Activated CD4-positive, alpha-beta T cell treated with anti-CD3 and anti-CD28 coated beads for 36 hours (primary cell): ENCODE data around the gene NUP58. TPM values are rescaled to one million over a fixed set of nuclear protein-coding genes. Genes with fewer than 3 reads are reported as not detected.
"Not testable (repeated sequence)": the region's sequence is repeated elsewhere in the genome, so short reads cannot be mapped to it uniquely, and the experiment has no call there.

Experiments used
- ATAC-seq: fragments of 200-7000 bp; cut with Tn5 transposase; one replicate; pipeline ENCODE4 v1.10.0; 2021; ENCODE audit warnings: mild to moderate bottlenecking, moderate library complexity
- CTCF ChIA-PET: fragments of 350-600 bp; sonication (Branson Sonifier 250); formaldehyde crosslinking; loops from one replicate; lab custom pipeline; 2021; ENCODE audit warnings: antibody characterized with exemption; lab: Charles Lee
- POLR2A ChIA-PET: fragments of 350-600 bp; sonication (Branson Sonifier 250); formaldehyde crosslinking; loops from one replicate; lab custom pipeline; 2021; ENCODE audit warnings: antibody characterized with exemption, inconsistent platforms; lab: Charles Lee
- DNase-seq: peaks from one replicate; pipeline ENCODE4 v3.0.0-alpha.2; 2020
- H3K27ac Mint-ChIP-seq: one replicate; pipeline ENCODE4 v1.8.0; 2021; ENCODE audit warnings: mixed read lengths
- H3K27me3 Mint-ChIP-seq: one replicate; pipeline ENCODE4 v1.8.0; 2021; ENCODE audit warnings: mixed read lengths
- H3K36me3 Mint-ChIP-seq: one replicate; pipeline ENCODE4 v1.8.0; 2021; ENCODE audit warnings: low read depth, mixed read lengths
- H3K4me1 Mint-ChIP-seq: one replicate; pipeline ENCODE4 v1.8.0; 2021; ENCODE audit warnings: mixed read lengths
- H3K4me3 Mint-ChIP-seq: one replicate; pipeline ENCODE4 v1.8.0; 2021; ENCODE audit warnings: mild to moderate bottlenecking, moderate library complexity, mixed read lengths
- H3K9me3 Mint-ChIP-seq: one replicate; pipeline ENCODE4 v1.8.0; 2021; ENCODE audit warnings: low read depth, mixed read lengths
- intact Hi-C, 2 experiments: fragments of 100-400 bp; cut with DNase I in 1 of 2; cut with micrococcal nuclease in 1 of 2; formaldehyde crosslinking; loops; one replicate each; pipeline versions ENCODE4 v1.14.2 to v1.15.1; 2022 to 2024; cut with DNase I, micrococcal nuclease
- total RNA-seq, 2 experiments: library from RNA; stranded (reverse); gene quantifications; one replicate each; pipeline ENCODE4 v1.2.3, GENCODE V29; 2021

Gene NUP58
- total RNA-seq, 2 experiments from 2014 or later: 134 to 137 TPM

DNA sequence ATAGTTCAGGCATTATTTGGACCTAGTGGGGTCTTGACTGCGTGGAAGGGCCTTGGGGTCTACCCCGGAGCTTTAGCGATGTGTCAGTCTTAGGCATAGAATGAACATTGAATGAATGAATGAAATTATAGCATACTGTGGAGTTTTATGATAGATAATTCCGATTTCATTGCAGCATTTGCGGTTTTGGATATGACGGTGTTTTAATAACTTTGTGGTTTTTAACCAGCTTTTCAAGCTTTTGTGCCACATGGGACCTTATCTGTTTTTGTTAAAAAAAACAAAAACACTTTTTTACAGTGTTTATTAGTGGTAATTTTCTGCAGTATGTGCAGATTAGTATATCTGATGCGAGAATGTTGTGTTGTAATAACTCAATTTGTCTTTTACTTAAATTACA, 696 bp downstream of the NUP58 start:
- ChIA-PET CTCF (interaction anchor here (5.1 kb wide), 1 partner anchor 14 kb away, joined by 30 read pairs; the partner anchor contains the start of gene MTMR6), POLR2A (no interaction called here)
- ATAC-seq: no peak
- H3K36me3 Mint-ChIP-seq: peaks cover 39% of the 10 kb centered on the region
- peaks cover 4% of the 10 kb centered on the region for H3K27me3 Mint-ChIP-seq
- H3K27ac Mint-ChIP-seq: peak overlapping the region; percentile 95
- no peaks in the 10 kb centered on the region for H3K9me3 Mint-ChIP-seq
- H3K4me3 Mint-ChIP-seq: peak overlapping the region; percentile 94
- peaks cover 34% of the 10 kb centered on the region for H3K4me1 Mint-ChIP-seq
- DNase-seq: no peak
- intact Hi-C loops: loop anchor here in 1 of 2 experiments (5.0 to 10.0 kb wide), 2 partner anchors 787 to 1925 kb away; partner anchors contain the start of gene PARP4

DNA sequence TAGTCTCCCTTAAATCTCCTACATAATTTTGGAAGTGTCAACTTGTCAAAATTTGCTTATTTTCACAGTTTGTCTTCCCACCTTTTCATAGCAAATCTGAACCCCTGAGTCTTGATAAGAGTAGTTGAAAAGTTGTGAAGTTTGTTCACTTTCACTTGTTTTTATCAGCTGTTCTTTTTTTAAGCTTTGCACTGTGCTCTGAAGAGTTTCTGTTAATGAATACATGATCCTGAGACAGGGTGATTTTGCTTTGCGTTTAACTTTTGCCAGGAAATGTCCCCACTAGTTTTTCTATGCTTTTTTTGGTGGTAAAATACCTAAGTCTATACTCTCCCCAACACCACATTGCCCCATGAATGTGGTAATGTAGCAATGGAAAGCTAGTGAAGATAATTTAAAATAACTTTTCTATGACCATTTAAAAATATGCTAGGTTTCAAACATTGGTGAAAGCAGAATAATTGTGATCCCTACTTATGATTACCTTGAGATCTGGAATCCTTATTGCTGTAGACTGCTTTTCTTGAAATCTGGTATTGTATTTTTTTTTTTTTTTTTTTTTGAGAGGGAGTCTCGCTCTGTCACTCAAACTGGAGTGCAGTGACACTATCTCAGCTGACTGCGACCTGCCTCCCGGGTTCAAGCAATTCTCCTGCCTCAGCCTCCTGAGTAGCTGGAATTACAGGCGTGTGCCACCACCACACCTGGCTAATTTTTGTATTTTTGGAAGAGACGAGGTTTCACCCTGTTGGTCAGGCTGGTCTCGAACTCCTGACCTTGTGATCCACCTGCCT, 5.4 kb downstream of the NUP58 start:
- intact Hi-C loops: loop anchor here (5.0 to 10.0 kb wide), 2 partner anchors 35 to 792 kb away; partner anchors contain the start of gene PARP4 (in 1 of the 2)
- H3K36me3 Mint-ChIP-seq: peaks cover 68% of the 10 kb centered on the region
- DNase-seq (no peak), ATAC-seq (no peak)
- no peaks in the 10 kb centered on the region for H3K9me3 Mint-ChIP-seq
- no peak overlapping the region for H3K4me3 Mint-ChIP-seq
- H3K4me1 Mint-ChIP-seq: peaks cover 35% of the 10 kb centered on the region
- ChIA-PET POLR2A (no interaction called here), CTCF (interaction anchor here (2.2 kb wide), 1 partner anchor 39 kb away, joined by 4 read pairs; no protein-coding TSS in a partner anchor)
- no peak overlapping the region for H3K27ac Mint-ChIP-seq
- H3K27me3 Mint-ChIP-seq: no peaks in the 10 kb centered on the region

DNA sequence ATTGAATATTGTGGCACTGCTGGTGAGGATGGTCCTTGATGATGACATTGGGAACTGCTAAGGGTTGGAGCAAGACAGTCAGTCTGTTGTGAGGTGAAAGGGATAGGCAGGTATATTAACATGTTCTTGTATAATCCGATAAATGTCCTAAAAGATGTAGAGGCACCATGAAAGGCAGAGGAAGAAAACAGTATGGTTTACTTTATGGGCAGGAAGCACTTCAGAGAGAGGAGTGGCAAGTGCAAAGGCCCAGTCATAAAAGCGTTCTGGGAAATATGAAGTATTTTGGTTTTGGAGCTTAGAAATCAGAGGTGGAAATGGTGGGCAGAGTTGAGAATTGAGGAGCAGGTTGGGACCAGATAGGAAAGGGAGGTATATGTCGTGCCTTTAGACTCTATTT, 9.5 kb downstream of the NUP58 start:
- peak overlapping the region; percentile 2 for H3K27ac Mint-ChIP-seq
- no peak for ATAC-seq
- intact Hi-C loops: no loop called here

DNA sequence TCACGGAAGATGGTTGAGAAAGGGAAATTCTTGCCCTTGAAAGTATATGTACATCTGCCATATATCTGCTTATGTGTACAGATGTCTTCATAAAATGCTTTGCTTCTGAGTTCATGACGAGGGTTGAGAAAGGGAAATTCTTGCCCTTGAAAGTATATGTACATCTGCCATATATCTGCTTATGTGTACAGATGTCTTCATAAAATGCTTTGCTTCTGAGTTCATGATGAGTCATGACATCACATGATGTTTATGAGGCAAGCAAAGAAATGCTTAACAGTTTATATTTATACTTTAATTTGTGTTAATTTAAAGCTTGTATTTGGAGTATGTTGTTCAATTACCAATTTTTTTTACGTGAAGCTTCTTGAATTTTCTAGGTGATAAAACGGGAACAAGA, 17.5 kb downstream of the NUP58 start:
- H3K9me3 Mint-ChIP-seq, H3K4me3 Mint-ChIP-seq, DNase-seq, intact Hi-C loops, CTCF ChIA-PET, ATAC-seq, H3K27me3 Mint-ChIP-seq, H3K4me1 Mint-ChIP-seq, POLR2A ChIA-PET, H3K27ac Mint-ChIP-seq: not testable (repeated sequence)
- H3K36me3 Mint-ChIP-seq: peaks cover 39% of the 10 kb centered on the region

More for the DNA sequence above, 9.5 kb downstream of the NUP58 start:
- DNase-seq: no peak
- Mint-ChIP-seq H3K27me3 (no peaks in the 10 kb centered on the region), H3K4me3 (no peak overlapping the region), H3K9me3 (no peaks in the 10 kb centered on the region), H3K36me3 (peaks cover 62% of the 10 kb centered on the region), H3K4me1 (peaks cover 9% of the 10 kb centered on the region)
- CTCF ChIA-PET: no interaction called here
- POLR2A ChIA-PET: interaction anchor here (1.1 kb wide), 1 partner anchor 11 kb away, joined by 3 read pairs; no protein-coding TSS in a partner anchor

DNA sequence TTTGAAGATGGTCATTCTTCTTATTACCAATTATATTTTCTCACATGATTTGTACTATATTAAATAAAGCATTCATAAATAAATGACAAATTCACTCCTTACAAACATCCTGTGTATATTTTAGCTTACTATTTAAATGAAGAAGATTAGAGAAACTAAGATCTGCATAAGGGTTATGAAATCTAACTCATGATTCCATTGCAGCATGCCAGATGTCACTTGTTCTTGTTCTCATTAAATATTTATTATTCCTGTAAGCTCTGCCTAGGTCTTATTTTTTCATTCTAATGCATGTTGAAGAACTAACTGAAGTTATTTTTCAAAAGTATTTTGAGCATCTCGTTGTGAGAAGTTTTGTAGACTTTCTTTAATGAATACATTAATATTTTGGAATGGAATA, 18.3 kb downstream of the NUP58 start:
- Mint-ChIP-seq H3K27ac (no peak overlapping the region), H3K4me1 (peaks cover 3% of the 10 kb centered on the region), H3K27me3 (no peaks in the 10 kb centered on the region), H3K4me3 (no peak overlapping the region), H3K9me3 (no peaks in the 10 kb centered on the region), H3K36me3 (peaks cover 38% of the 10 kb centered on the region)
- no peak for ATAC-seq
- intact Hi-C loops: no loop called here
- ChIA-PET CTCF (interaction anchor here (0.8 to 1.3 kb wide), 3 partner anchors 14 to 49 kb away, joined by 3 read pairs; no protein-coding TSS in a partner anchor), POLR2A (no interaction called here)
- no peak for DNase-seq

DNA sequence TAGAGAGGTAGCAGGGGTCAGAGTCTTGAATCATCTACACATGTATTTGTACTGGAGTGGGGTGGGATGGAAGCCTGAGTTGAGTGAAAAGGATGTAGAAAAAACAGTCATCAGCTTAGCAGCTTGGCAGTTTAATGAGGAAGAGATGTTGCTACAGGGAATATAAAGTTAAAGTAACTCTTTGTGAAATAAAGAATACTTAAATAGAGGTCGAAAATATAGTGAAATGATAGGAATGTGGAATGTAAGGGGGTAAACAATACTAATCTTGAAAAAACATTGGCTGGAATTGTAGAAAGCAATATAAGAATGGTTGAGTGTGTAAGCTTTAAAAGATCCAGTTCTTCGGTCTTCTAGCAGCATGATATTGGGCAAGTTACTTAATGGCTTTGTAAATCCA, 22.7 kb downstream of the NUP58 start:
- DNase-seq (no peak), ATAC-seq (no peak)
- Mint-ChIP-seq H3K4me1 (no peaks in the 10 kb centered on the region), H3K27ac (peak overlapping the region; percentile 0), H3K4me3 (no peak overlapping the region), H3K9me3 (no peaks in the 10 kb centered on the region), H3K36me3 (peaks cover 32% of the 10 kb centered on the region), H3K27me3 (no peaks in the 10 kb centered on the region)
- CTCF ChIA-PET: interaction anchor here (0.9 to 1.5 kb wide), 2 partner anchors 13 to 90 kb away, joined by 3 read pairs; no protein-coding TSS in a partner anchor
- intact Hi-C loops: loop anchor here in 1 of 2 experiments (2.0 kb wide), 1 partner anchor 15 kb away; no protein-coding TSS in a partner anchor
- POLR2A ChIA-PET: no interaction called here

DNA sequence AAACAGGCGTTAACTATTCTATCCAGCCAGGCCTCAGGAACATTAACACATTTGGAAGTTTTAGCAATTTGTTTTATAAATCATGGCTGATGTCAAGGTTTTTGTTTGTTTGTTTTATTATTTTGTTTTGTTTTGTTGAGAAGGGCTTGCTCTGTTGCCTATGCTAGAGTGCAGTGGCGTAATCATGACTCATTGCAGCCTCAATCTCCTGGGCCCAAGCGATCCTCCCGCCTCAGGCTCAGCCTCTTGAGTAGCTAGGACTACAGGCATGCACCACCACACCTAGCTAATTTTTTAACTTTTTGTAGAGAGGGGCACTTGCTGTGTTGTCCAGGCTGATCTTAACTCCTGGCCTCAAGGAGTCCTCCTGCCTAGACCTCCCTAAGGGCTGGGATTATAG, 28.3 kb downstream of the NUP58 start:
- ATAC-seq: no peak
- intact Hi-C loops: no loop called here
- Mint-ChIP-seq H3K36me3 (peaks cover 52% of the 10 kb centered on the region), H3K27ac (no peak overlapping the region), H3K4me3 (no peak overlapping the region), H3K27me3 (no peaks in the 10 kb centered on the region), H3K9me3 (no peaks in the 10 kb centered on the region), H3K4me1 (no peaks in the 10 kb centered on the region)
- no peak for DNase-seq
- CTCF ChIA-PET: interaction anchor here (0.8 kb wide), 1 partner anchor 96 kb away, joined by 3 read pairs; no protein-coding TSS in a partner anchor
- POLR2A ChIA-PET: no interaction called here

DNA sequence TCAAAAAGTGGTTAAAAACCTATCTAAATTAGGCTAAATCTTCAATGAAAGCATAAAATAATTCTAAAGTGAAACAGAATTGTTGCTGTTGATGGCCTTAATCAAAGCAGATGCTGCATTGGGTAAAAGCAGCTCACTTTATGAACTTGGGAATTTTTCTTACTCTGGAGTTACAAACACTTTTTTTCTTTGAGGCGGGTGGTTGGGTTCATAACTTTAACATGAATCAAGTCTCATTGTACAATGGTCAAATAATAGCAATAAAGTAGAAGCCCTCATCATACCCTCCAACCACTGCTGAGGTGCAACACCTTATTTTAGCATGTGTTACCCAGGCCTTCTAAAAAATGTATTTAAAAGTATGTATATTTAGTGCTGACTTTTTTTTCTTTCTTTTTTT, 29.1 kb downstream of the NUP58 start:
- ATAC-seq (no peak), DNase-seq (no peak)
- Mint-ChIP-seq H3K27me3 (no peaks in the 10 kb centered on the region), H3K4me1 (no peaks in the 10 kb centered on the region), H3K4me3 (no peak overlapping the region), H3K27ac (no peak overlapping the region), H3K36me3 (peaks cover 50% of the 10 kb centered on the region), H3K9me3 (no peaks in the 10 kb centered on the region)
- ChIA-PET CTCF (interaction anchor here (0.8 kb wide), 1 partner anchor 97 kb away, joined by 3 read pairs; no protein-coding TSS in a partner anchor), POLR2A (interaction anchor here (0.6 kb wide), 1 partner anchor 385 kb away, joined by 3 read pairs; no protein-coding TSS in a partner anchor)
- intact Hi-C loops: no loop called here

DNA sequence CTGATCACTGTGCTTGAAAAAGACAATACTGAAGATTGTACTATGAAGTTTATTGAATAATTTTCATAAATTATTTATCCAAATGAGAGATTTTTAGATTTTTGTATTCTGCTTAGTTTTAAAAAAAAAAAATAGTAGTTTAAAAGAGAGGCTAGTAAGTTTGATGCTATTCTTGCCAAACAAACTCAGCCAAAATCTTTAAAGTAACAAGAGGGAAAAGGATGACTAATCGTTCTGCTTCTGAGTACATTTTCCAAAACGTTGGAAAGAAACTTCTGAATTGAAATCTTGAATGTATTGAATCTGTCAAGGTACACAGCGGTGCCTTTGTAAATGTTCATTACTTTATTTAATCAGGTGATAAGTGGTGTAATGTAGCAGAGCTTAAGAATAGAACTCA, 34.4 kb downstream of the NUP58 start:
- no peak overlapping the region for H3K4me3 Mint-ChIP-seq
- ChIA-PET CTCF (no interaction called here), POLR2A (no interaction called here)
- H3K9me3 Mint-ChIP-seq: no peaks in the 10 kb centered on the region
- H3K4me1 Mint-ChIP-seq: no peaks in the 10 kb centered on the region
- H3K36me3 Mint-ChIP-seq: peaks cover 40% of the 10 kb centered on the region
- ATAC-seq (no peak), DNase-seq (no peak)
- H3K27me3 Mint-ChIP-seq: no peaks in the 10 kb centered on the region
- H3K27ac Mint-ChIP-seq: no peak overlapping the region
- intact Hi-C loops: no loop called here

DNA sequence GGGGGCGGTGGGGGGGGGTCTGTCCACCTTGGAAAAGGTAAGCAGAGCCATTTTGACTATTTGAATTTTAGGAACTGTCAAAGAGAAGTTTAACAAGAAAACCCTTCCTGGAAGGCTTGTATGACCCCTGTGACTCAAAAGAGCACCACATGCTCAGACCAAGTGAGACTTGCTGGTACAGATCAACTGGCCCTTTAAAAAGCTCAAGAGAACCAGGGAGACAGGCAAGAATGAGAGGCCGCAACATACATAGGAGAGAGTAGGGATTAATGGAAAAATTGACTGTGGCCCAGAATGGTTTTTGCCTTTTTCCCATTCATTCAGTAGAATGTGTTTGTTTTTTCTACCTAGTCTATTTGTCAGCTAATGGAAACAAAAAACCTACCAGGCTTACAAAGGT, 44.2 kb downstream of the NUP58 start:
- no peak overlapping the region for H3K4me3 Mint-ChIP-seq
- intact Hi-C loops: no loop called here
- H3K4me1 Mint-ChIP-seq: no peaks in the 10 kb centered on the region
- ChIA-PET POLR2A (no interaction called here), CTCF (interaction anchor here (1.1 kb wide), 1 partner anchor 37 kb away, joined by 4 read pairs; no protein-coding TSS in a partner anchor)
- H3K36me3 Mint-ChIP-seq: peaks cover 15% of the 10 kb centered on the region
- H3K27ac Mint-ChIP-seq: no peak overlapping the region
- no peak for DNase-seq
- H3K27me3 Mint-ChIP-seq: no peaks in the 10 kb centered on the region
- ATAC-seq: no peak
- H3K9me3 Mint-ChIP-seq: no peaks in the 10 kb centered on the region

DNA sequence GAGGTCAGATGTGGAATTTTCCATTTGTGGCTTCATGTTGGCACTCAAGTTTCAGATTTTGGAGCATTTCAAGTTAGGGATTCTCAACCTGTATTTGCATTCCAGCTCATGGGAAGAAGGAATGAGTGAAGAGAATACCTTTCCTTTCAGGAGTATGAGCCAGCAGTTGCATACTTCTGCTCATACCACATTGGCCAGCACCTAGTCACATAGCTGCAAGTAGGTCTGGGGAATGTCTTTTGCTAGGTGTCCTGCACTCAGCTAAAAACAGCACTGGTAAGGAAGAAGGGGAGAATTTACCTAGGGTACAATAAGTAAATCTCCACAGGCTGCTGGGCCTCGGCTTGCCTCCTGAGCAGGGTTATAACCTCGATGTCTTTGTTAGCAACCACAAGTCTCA, 45.7 kb downstream of the NUP58 start:
- ChIA-PET POLR2A (no interaction called here), CTCF (interaction anchor here (0.6 to 1.0 kb wide), 2 partner anchors 11 to 162 kb away, joined by 3 read pairs; no protein-coding TSS in a partner anchor)
- no peak for DNase-seq
- H3K27me3 Mint-ChIP-seq: no peaks in the 10 kb centered on the region
- no peaks in the 10 kb centered on the region for H3K9me3 Mint-ChIP-seq
- H3K27ac Mint-ChIP-seq: no peak overlapping the region
- no peaks in the 10 kb centered on the region for H3K4me1 Mint-ChIP-seq
- no peak overlapping the region for H3K4me3 Mint-ChIP-seq
- H3K36me3 Mint-ChIP-seq: peaks cover 12% of the 10 kb centered on the region
- intact Hi-C loops: no loop called here
- ATAC-seq: no peak
